ENCODE results near the gene ADSS1.

Gene ADSS1

GRCh38 chr14:104709387-104710039 lies 14.5 kb upstream of the ADSS1 start:
- CTCF ChIA-PET, result interaction anchor here (0.6 to 6.7 kb wide), 25 partner anchors 8 to 631 kb away, joined by 3 to 61 read pairs (median 4); partner anchors contain the start of genes ADSS1 and INF2
- POLR2A ChIA-PET, result interaction anchor here (0.9 to 1.0 kb wide), 2 partner anchors 11 to 12 kb away, joined by 3 read pairs; no protein-coding TSS in a partner anchor

GRCh38 chr14:104710071-104710735 lies 13.8 kb upstream of the ADSS1 start:
- ChIA-PET POLR2A (interaction anchor here (0.9 kb wide), 1 partner anchor 12 kb away, joined by 3 read pairs; no protein-coding TSS in a partner anchor), CTCF (interaction anchor here (1.2 to 6.7 kb wide), 9 partner anchors 13 to 65 kb away, joined by 3 to 61 read pairs (median 9); partner anchors contain the start of genes ADSS1 and INF2)
- no peak for DNase-seq (ENCODE audit: low read depth, low spot score)
- H3K4me3 ChIP-seq (ENCODE audit: low read depth, low read length), result no peak overlapping the region
- no peak for TF ChIP-seq CTCF (IDR thresholded peaks at IDR 0.05; ENCODE audit: insufficient read depth, low read length, missing control alignments)

More at GRCh38 chr14:104709387-104710039, 14.5 kb upstream of the ADSS1 start:
- H3K4me3 ChIP-seq (ENCODE audit: low read depth, low read length), result no peak overlapping the region
- no peak for DNase-seq (ENCODE audit: low read depth, low spot score)
- no peak for TF ChIP-seq CTCF (IDR thresholded peaks at IDR 0.05; ENCODE audit: insufficient read depth, low read length, missing control alignments)

GRCh38 chr14:104712881-104713734 lies 10.9 kb upstream of the ADSS1 start:
- DNase-seq (ENCODE audit: low read depth, low spot score), result no peak
- ChIA-PET CTCF (interaction anchor here (1.3 to 4.9 kb wide), 3 partner anchors 10 to 66 kb away, joined by 4 to 57 read pairs (median 4); partner anchors contain the start of gene ADSS1), POLR2A (no interaction called here)
- H3K4me3 ChIP-seq (ENCODE audit: low read depth, low read length), result no peak overlapping the region
- no peak for TF ChIP-seq CTCF (IDR thresholded peaks at IDR 0.05; ENCODE audit: insufficient read depth, low read length, missing control alignments)

- ChIA-PET CTCF (no interaction called here), POLR2A (no interaction called here)
- DNase-seq (ENCODE audit: low read depth, low spot score), result no peak
- H3K4me3 ChIP-seq (ENCODE audit: low read depth, low read length), result no peak overlapping the region
- no peak for TF ChIP-seq CTCF (IDR thresholded peaks at IDR 0.05; ENCODE audit: insufficient read depth, low read length, missing control alignments)
Measured at GRCh38 chr14:104714066-104714465, 10.0 kb upstream of the ADSS1 start.

- no peak for DNase-seq (ENCODE audit: low read depth, low spot score)
- ChIA-PET POLR2A (no interaction called here), CTCF (no interaction called here)
- H3K4me3 ChIP-seq (ENCODE audit: low read depth, low read length), result no peak overlapping the region
- TF ChIP-seq CTCF (IDR thresholded peaks at IDR 0.05; ENCODE audit: insufficient read depth, low read length, missing control alignments), result no peak
Measured at GRCh38 chr14:104714681-104715080, 9.3 kb upstream of the ADSS1 start.
